Measurements from ENCODE around the gene TCF21.
"Not testable (repeated sequence)": the region's sequence is repeated elsewhere in the genome, so short reads cannot be mapped to it uniquely, and the experiment has no call there.

The TCF21 gene

GRCh38 chr6:133921249-133921859, 32.4 kb downstream of the TCF21 start:
- DNase-seq (ENCODE audit: low read depth in 2 of 2): peak; percentile 52 to 54

GRCh38 chr6:133923938-133924593, 35.2 kb downstream of the TCF21 start:
- peak in 1 of 2 donors; percentile 44 for DNase-seq (ENCODE audit: low read depth in 2 of 2)

- not testable (repeated sequence) for DNase-seq (ENCODE audit: low read depth in 2 of 2)
These were observed 42.3 kb downstream of the TCF21 start for GRCh38 chr6:133931221-133931620.

- not testable (repeated sequence) for DNase-seq (ENCODE audit: low read depth in 2 of 2)
These were observed 47.4 kb downstream of the TCF21 start for GRCh38 chr6:133936352-133936751.

GRCh38 chr6:133937909-133938308, 49.0 kb downstream of the TCF21 start:
- no peak for DNase-seq (ENCODE audit: low read depth in 2 of 2)

GRCh38 chr6:133938533-133938932, 49.6 kb downstream of the TCF21 start:
- no peak for DNase-seq (ENCODE audit: low read depth in 2 of 2)

GRCh38 chr6:133939778-133940667, 51.1 kb downstream of the TCF21 start:
- no peak for DNase-seq (ENCODE audit: low read depth in 2 of 2)

Measured in stimulated activated CD4-positive, alpha-beta T cell treated with anti-CD3 and anti-CD28 coated beads, Interleukin-1b, Interleukin-23, amount 100 ng/mL, for 4 hours (primary cell).